BJ (cell line): ENCODE measurements around the gene COA1. TPM values are rescaled to one million over a fixed set of nuclear protein-coding genes. Genes with fewer than 3 reads are reported as not detected.

Experiments used
- CTCF ChIA-PET: fragments of 350-600 bp; formaldehyde crosslinking; extraction: SDS; loops from one replicate; lab custom pipeline; 2021; ENCODE audit warnings: antibody characterized with exemption, inconsistent platforms; lab: Yijun Ruan, JAX
- POLR2A ChIA-PET: fragments of 300-600 bp; sonication (Branson Sonifier 250); formaldehyde crosslinking; extraction: SDS; loops from one replicate; lab custom pipeline; 2021; ENCODE audit warnings: antibody characterized with exemption; lab: Charles Lee
- DNase-seq: peaks from one replicate; pipeline ENCODE4 v3.0.0-alpha.2; 2011; ENCODE audit warnings: low read depth
- H3K27me3 ChIP-seq: 2 replicates; pipeline ENCODE4 v1.6.0; 2011; ENCODE audit warnings: low read length; ENCODE audit not compliant: control insufficient read depth, insufficient read depth
- H3K36me3 ChIP-seq: 2 replicates; pipeline ENCODE4 v1.5.1; 2011; ENCODE audit warnings: low read length; ENCODE audit not compliant: control insufficient read depth, insufficient read depth
- H3K4me3 ChIP-seq: 2 replicates; pipeline ENCODE4 v1.5.1; 2011; ENCODE audit warnings: low read depth, mild to moderate bottlenecking, control low read depth, low read length
- polyA plus RNA-seq: library from polyadenylated mRNA; depleted of rRNA; stranded (reverse); fragments of >200 nt; gene quantifications from 2 replicates; pipeline ENCODE4 v1.2.3, GENCODE V29; 2011
- TF ChIP-seq, protein P1 (sequence below): IDR thresholded peaks from 2 replicates; pipeline ENCODE4 v1.5.1; 2011; ENCODE audit warnings: low read depth, mild to moderate bottlenecking, control low read depth, inconsistent platforms, low read length, moderate library complexity; ENCODE audit not compliant: insufficient read depth

Gene COA1
- polyA plus RNA-seq, 1 experiment = 20.2 TPM

DNA sequence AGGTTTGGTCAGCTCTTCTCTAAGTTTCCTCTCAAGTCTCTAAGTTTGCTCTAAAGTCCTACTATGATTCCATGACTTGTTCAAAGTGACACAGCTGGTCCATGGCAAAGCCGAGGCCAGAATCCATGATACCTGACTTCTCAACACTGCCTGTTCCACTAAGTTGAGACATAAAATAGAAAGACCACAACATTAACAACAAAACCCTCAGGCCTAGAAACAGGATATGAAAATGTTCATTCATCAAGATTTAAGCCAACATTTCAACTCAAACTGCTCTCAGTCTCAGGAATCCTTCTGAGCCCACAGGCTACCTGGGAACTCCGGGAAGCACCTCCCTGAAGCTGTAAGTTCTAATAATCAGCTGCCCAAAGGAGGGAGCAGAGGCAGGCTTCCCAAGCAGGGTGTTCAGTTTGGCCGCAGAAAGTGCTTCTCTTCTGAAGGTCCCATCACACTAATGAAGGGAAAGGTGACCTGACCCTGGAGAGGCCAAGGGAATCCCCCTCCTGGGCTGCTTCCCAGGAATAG, 83.6 kb downstream of the COA1 start:
- H3K27me3 ChIP-seq = no peaks in the 10 kb centered on the region
- no peak overlapping the region for H3K4me3 ChIP-seq
- no peak for DNase-seq
- ChIA-PET POLR2A (no interaction called here), CTCF (interaction anchor here (0.6 to 11.3 kb wide), 4 partner anchors 54 to 193 kb away, joined by 3 to 95 read pairs (median 8); partner anchors contain the start of gene STK17A)
- TF ChIP-seq, protein P1, sequence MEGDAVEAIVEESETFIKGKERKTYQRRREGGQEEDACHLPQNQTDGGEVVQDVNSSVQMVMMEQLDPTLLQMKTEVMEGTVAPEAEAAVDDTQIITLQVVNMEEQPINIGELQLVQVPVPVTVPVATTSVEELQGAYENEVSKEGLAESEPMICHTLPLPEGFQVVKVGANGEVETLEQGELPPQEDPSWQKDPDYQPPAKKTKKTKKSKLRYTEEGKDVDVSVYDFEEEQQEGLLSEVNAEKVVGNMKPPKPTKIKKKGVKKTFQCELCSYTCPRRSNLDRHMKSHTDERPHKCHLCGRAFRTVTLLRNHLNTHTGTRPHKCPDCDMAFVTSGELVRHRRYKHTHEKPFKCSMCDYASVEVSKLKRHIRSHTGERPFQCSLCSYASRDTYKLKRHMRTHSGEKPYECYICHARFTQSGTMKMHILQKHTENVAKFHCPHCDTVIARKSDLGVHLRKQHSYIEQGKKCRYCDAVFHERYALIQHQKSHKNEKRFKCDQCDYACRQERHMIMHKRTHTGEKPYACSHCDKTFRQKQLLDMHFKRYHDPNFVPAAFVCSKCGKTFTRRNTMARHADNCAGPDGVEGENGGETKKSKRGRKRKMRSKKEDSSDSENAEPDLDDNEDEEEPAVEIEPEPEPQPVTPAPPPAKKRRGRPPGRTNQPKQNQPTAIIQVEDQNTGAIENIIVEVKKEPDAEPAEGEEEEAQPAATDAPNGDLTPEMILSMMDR = no peak
- peaks cover 14% of the 10 kb centered on the region for H3K36me3 ChIP-seq

DNA sequence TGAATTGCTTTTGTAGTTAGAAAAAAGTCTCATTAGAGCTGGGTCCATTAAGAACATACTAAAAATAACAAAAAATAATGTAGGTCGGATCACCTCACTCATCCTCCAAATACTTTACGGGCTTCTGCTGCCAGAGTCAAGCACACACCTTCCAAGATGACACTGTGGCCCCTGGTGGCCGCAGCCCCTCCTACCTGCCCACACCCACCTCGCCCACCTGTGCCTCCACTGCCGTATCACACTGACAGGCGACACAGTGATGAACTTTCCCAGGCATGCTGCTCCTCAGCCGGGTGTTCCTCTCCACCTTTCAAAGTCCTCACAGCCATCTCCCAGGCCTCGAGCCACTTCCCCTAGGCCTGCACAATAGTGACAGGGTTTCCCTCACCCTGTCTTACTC, 85.5 kb downstream of the COA1 start:
- H3K4me3 ChIP-seq = no peak overlapping the region
- TF ChIP-seq, protein P1 = no peak
- DNase-seq = no peak
- ChIA-PET CTCF (interaction anchor here (11.3 kb wide), 1 partner anchor 60 kb away, joined by 95 read pairs; the partner anchor contains the start of gene STK17A), POLR2A (no interaction called here)
- peaks cover 19% of the 10 kb centered on the region for H3K36me3 ChIP-seq
- H3K27me3 ChIP-seq = no peaks in the 10 kb centered on the region

DNA sequence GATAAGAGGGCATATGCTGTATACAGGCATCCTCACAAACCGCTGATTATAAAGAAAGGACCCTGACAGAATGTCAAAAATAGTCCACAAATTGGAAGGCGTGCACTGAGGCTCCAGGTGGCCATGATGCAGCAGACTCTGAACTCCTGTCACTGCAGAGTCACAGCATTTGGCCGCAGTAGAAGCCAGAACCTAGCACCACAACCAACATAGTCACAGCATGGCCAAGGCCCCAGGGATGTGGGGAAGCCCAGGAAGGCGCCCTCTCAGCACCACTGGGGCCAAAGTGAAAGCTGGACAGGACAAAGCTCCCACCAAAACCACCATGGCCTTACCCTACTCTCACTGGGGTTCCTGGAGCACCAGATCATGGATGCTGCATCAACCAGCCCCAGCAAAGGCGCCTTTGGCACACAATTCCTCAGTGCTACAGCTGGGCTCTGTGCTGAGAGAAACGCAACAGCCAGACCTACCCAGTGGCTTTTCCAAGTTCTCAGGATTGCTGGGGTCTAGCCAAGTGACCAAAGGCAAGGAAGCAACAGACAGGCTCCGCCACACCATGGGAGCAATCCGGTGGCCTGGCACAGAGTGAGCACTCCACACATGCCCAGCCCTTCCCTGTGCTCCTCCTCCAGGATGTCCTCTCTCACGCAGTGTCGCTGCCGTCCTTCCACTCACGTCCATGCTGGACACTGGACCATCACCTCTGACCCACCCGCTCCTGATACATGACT, 86.3 kb downstream of the COA1 start:
- CTCF ChIA-PET = interaction anchor here (11.3 kb wide), 1 partner anchor 59 kb away, joined by 95 read pairs; the partner anchor contains the start of gene STK17A
- H3K36me3 ChIP-seq = peaks cover 19% of the 10 kb centered on the region
- TF ChIP-seq, protein P1 = no peak
- no peak for DNase-seq
- no peak overlapping the region for H3K4me3 ChIP-seq
- no peaks in the 10 kb centered on the region for H3K27me3 ChIP-seq
- POLR2A ChIA-PET = no interaction called here

DNA sequence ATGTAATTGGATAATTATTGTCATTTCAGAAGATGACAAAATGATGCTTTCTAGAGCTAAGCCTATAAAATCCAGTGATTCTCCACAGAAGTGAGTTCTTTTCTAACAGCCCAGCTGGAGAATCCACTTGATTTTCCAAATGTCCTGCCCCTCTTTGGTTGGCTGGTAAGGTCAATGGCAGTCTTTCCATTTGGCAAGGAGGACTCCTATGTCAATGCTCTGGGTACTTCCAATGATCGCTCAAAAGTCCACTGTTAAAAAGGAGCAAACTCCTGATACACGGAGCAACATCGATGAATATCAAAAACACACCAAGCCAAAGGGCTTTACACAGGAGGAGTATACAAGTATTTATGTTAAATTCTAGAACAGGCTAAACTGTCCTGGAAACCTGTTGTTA, 88.6 kb downstream of the COA1 start:
- TF ChIP-seq, protein P1 = no peak
- no peak for DNase-seq
- ChIA-PET POLR2A (no interaction called here), CTCF (interaction anchor here (0.6 to 2.2 kb wide), 4 partner anchors 53 to 253 kb away, joined by 3 to 13 read pairs (median 3); partner anchors contain the start of gene STK17A)
- Histone ChIP-seq H3K4me3 (no peak overlapping the region), H3K27me3 (no peaks in the 10 kb centered on the region), H3K36me3 (peaks cover 19% of the 10 kb centered on the region)

DNA sequence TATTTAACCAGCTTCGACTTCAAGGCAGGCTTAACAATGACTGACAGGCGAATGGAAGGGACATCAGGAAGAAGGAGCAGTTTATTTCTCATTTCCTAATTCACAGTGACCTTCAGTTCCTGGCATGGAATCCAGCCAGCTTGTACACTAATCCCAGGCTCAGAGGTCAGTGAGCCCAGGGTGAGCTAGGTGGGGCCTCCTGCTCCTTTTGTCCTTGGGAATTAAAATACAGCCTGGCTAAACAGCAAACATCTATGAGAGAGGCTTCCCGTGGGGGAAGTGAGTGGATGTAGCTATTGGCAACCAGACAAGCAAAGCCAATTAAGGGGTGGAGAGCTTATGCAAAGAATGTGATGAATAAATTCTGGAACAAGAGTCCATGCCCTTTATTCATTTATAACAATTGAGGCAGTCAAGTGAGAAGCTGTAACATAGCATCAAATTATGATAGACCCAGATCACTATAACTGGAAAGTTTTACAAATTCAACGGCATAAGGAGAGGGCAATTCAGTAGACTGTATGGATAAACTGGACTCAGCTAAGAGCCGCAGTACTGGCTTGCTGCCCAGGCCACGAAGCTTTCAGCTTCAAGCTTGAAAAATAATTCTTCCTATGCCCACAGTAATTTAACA, 89.3 kb downstream of the COA1 start:
- DNase-seq = no peak
- H3K4me3 ChIP-seq = no peak overlapping the region
- no peaks in the 10 kb centered on the region for H3K27me3 ChIP-seq
- peaks cover 19% of the 10 kb centered on the region for H3K36me3 ChIP-seq
- TF ChIP-seq, protein P1 = no peak
- CTCF ChIA-PET = interaction anchor here (1.0 to 2.2 kb wide), 3 partner anchors 54 to 59 kb away, joined by 3 to 13 read pairs (median 3); partner anchors contain the start of gene STK17A
- POLR2A ChIA-PET = interaction anchor here (0.5 kb wide), 1 partner anchor 14 kb away, joined by 3 read pairs; no protein-coding TSS in a partner anchor
